Measurements from ENCODE around the gene GLIS1.

DNA sequence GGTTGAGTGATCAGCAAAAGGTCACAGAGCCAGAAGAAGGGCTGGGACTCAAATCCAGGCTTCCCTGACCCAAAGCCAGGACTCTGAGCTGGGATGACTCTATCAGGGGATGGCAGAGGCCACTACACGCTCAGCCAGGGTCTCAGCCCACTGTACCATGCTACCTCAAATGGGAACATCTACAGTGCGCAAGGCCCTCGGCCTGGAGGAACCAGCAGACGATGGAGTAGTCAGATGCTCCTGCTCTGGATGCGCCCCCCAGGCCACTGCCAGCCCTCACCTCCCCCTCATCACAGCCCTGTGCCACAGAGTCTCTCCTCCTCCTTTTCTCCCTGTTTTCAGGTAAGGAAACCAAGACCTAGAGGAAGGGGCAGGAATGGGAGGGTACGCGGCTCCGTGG lies 39.0 kb downstream of the GLIS1 start:
- TF ChIP-seq CTCF (IDR thresholded peaks at IDR 0.05) (no peak), EP300 (IDR thresholded peaks at IDR 0.05) (no peak), POLR2A (IDR thresholded peaks at IDR 0.05) (no peak), POLR2AphosphoS5 (IDR thresholded peaks at IDR 0.05) (no peak)

All from stomach (tissue), 4 donors.